GM10266 (cell line): ENCODE data around the gene RGS4.

Experiments
- DNase-seq: peaks from one replicate; pipeline ENCODE4 v3.0.0; 2012; ENCODE audit errors: extremely low spot score
- CTCF ChIP-seq: IDR thresholded peaks from 2 replicates; pipeline ENCODE4 v1.5.1; 2012; ENCODE audit warnings: mild to moderate bottlenecking, low read depth; ENCODE audit not compliant: control insufficient read depth, insufficient read depth; ENCODE audit errors: missing control alignments

The RGS4 gene

DNA sequence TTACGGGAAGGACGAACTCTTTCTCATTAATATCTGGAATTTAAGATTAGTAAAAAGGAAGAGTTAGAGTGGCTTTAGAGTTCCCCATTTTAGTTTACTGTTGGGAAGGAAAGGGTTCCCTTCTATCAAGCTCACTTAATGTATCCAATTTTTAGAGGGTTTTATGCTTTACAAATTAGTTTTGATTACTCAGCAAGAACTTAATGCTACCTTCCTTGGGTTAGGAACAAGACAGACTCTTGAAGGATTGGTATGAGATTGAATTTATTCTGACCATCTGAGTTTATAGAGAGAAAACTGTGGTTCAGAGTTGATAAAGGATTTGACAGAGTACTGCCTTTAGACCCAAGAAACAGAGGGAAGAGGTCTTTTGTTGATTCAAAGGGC is 29.5 kb upstream of the RGS4 start:
- DNase-seq: no peak
- no peak for TF ChIP-seq CTCF

DNA sequence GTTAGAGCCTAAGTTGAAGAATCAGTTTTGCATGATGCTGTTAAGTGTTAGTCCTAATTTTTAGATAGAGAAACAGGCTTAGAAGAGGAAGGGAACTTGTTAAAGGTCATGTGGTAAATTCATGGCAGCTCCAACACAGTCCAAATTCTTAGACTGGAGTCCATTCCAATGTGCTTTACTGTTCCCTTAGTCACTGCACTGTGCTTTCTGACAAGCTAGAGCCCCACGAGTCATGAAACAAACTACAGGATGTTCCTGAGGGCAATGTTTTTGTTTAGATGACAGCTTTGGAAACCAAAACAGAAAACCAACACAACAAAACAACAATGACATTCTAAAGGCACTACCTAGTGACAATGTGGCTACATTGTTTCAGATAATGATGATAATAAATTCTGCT is 23.1 kb upstream of the RGS4 start:
- no peak for DNase-seq
- TF ChIP-seq CTCF: no peak

DNA sequence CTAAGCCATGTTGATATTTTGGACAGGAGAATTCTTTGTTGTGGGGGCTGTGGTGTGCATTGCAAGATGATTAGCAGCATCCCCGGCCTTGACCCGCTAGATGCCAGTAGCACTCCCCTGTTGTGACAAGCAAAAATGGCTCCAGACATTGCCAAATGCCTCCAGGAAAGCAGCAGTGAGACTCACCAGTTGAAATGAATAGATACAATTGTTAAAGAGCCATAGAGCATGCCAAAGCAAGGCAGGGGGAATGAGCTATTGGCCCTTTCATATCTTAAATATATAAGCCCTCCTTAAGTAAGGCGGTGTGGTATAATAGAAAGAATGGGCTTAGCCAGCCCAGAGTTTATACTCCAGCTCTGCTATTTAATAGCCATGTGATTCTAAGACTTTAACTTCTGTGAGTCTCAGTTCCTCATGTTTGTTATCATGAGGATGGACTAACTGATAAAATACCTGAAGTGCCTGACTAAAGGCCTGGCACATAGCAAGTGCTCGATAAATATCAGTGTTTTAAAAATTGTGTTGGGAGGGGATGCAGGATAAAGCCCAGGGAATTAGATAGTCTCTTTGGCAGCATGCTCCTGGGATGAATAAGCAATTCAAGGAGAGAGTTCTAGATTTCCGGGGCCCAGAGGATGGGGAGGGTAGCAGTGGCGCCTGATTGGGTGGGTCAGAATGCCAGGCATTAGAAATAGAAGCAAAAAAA is 21.1 kb upstream of the RGS4 start:
- no peak for TF ChIP-seq CTCF
- DNase-seq: no peak

- TF ChIP-seq CTCF: no peak
- no peak for DNase-seq
These were observed 20.3 kb upstream of the RGS4 start for GRCh38 chr1:163048869-163049268.

- DNase-seq: no peak
- no peak for TF ChIP-seq CTCF
These were observed 19.9 kb upstream of the RGS4 start for GRCh38 chr1:163049296-163049695.

- DNase-seq: no peak
- TF ChIP-seq CTCF: no peak
These were observed 18.7 kb upstream of the RGS4 start for GRCh38 chr1:163050496-163050895.

DNA sequence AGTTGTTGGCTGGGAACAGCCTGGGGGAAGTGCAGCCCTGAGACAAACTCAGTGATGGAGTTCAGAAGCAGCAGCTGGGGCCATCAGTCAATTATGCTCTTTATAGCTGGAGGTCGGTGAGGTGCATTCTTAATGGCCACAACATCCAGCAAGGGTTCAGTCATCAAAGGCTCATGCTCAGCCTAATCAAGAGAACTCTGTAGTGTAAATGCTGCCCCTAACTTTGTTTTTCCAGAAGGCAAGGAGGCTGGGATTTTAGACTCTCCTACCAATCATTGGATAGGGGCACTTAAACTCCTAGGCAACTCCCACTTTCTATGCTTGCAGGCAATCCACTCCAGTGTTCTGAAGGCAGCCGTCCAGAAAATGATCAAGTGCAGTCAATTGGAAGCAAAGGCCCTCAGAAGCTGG is 15.0 kb upstream of the RGS4 start:
- no peak for TF ChIP-seq CTCF
- DNase-seq: no peak
